ENCODE measurements around the gene CH25H. TPM values are rescaled to one million over a fixed set of nuclear protein-coding genes. Genes with fewer than 3 reads are reported as not detected.

CH25H gene
- total RNA-seq, 1 experiment from 2014 or later: 0.10 TPM

DNA sequence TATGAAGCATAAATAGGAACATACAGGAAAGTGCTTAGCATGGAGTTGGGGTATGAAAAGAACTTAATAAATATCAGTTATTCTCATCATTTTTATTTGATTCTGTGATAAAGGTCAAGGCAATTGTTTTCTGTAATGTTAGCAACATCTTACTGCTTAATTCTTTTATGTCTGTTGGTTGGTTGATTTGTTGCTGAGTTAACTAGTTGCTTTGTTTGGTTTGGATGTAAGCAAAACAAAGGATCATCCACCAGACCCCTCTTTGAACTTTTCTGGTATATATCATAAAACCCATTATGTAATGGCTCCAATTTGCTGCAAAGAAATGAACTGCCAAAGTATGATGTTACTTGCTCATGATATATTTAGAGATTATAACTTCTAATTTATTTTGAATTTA lies 44.5 kb downstream of the CH25H start:
- Histone ChIP-seq H3K4me1 (ENCODE audit: control insufficient read depth, insufficient read depth, low read length) (no peaks in the 10 kb centered on the region), H3K27ac (ENCODE audit: low read length) (no peak overlapping the region), H3K36me3 (ENCODE audit: control insufficient read depth, insufficient read depth, low read length) (no peaks in the 10 kb centered on the region; the same call in 1 of the 2 replicates), H3K9me3 (ENCODE audit: control insufficient read depth, insufficient read depth, low read depth, low read length) (no peaks in the 10 kb centered on the region), H3K4me3 (ENCODE audit: low read depth in 2 of 2, low read length in 2 of 2) (no peak overlapping the region), H3K27me3 (ENCODE audit: control insufficient read depth, insufficient read depth, low read length) (peaks cover 13% of the 10 kb centered on the region)
- intact Hi-C loops (cut with micrococcal nuclease; ENCODE audit: unreplicated experiment) (no loop called here), in situ Hi-C loops (cut with HindIII; ENCODE audit: low pct_unique_long_range_greater_than_20kb, low sequenced_read_pairs) (no loop called here)
- ATAC-seq (no peak), DNase-seq (ENCODE audit: low read depth, low spot score) (no peak)
- POLR2A ChIA-PET: no interaction called here
- TF ChIP-seq POLR2AphosphoS5 (IDR thresholded peaks at IDR 0.05; ENCODE audit: low read depth, low read length) (no peak), TCF7L2 (IDR thresholded peaks at IDR 0.05; ENCODE audit: low read depth, low read length) (no peak), SIN3A (IDR thresholded peaks at IDR 0.05; ENCODE audit: borderline replicate concordance, insufficient read depth, low read depth, low read length) (no peak)
- TF ChIP-seq, protein P1, sequence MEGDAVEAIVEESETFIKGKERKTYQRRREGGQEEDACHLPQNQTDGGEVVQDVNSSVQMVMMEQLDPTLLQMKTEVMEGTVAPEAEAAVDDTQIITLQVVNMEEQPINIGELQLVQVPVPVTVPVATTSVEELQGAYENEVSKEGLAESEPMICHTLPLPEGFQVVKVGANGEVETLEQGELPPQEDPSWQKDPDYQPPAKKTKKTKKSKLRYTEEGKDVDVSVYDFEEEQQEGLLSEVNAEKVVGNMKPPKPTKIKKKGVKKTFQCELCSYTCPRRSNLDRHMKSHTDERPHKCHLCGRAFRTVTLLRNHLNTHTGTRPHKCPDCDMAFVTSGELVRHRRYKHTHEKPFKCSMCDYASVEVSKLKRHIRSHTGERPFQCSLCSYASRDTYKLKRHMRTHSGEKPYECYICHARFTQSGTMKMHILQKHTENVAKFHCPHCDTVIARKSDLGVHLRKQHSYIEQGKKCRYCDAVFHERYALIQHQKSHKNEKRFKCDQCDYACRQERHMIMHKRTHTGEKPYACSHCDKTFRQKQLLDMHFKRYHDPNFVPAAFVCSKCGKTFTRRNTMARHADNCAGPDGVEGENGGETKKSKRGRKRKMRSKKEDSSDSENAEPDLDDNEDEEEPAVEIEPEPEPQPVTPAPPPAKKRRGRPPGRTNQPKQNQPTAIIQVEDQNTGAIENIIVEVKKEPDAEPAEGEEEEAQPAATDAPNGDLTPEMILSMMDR (IDR thresholded peaks at IDR 0.05): no peak
- TF ChIP-seq, protein P2, sequence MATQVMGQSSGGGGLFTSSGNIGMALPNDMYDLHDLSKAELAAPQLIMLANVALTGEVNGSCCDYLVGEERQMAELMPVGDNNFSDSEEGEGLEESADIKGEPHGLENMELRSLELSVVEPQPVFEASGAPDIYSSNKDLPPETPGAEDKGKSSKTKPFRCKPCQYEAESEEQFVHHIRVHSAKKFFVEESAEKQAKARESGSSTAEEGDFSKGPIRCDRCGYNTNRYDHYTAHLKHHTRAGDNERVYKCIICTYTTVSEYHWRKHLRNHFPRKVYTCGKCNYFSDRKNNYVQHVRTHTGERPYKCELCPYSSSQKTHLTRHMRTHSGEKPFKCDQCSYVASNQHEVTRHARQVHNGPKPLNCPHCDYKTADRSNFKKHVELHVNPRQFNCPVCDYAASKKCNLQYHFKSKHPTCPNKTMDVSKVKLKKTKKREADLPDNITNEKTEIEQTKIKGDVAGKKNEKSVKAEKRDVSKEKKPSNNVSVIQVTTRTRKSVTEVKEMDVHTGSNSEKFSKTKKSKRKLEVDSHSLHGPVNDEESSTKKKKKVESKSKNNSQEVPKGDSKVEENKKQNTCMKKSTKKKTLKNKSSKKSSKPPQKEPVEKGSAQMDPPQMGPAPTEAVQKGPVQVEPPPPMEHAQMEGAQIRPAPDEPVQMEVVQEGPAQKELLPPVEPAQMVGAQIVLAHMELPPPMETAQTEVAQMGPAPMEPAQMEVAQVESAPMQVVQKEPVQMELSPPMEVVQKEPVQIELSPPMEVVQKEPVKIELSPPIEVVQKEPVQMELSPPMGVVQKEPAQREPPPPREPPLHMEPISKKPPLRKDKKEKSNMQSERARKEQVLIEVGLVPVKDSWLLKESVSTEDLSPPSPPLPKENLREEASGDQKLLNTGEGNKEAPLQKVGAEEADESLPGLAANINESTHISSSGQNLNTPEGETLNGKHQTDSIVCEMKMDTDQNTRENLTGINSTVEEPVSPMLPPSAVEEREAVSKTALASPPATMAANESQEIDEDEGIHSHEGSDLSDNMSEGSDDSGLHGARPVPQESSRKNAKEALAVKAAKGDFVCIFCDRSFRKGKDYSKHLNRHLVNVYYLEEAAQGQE (IDR thresholded peaks at IDR 0.05; ENCODE audit: insufficient read depth in 1 of 2, low read depth in 2 of 2, low read length in 1 of 2): no peak
- BruUV-seq (replicated peaks): no TSS peak
- CTCF ChIA-PET: no interaction called here

DNA sequence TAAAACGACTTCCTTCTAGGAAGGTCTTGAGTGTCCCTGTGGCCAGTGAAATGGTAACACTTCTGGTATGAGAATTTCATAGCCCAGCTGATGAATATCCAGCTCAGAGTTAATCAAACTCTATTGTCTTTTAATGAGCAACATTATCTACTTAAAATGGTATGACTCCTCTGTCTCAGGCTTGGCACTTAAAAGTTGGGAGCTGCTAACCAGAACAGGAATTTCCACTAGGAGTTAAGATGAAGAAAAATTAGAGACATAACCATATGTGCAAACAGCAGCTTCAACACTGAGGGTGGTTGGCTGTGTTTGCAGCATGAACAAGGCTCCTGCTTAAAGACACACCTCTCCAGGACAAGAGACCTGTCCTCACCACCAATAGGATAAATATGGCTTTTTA lies 46.8 kb downstream of the CH25H start:
- no peak overlapping the region for H3K27ac ChIP-seq (ENCODE audit: low read length)
- H3K36me3 ChIP-seq (ENCODE audit: control insufficient read depth, insufficient read depth, low read length): no peaks in the 10 kb centered on the region; the same call in 1 of the 2 replicates
- ChIA-PET CTCF (no interaction called here), POLR2A (no interaction called here)
- H3K4me3 ChIP-seq (ENCODE audit: low read depth in 2 of 2, low read length in 2 of 2): no peak overlapping the region
- BruUV-seq (replicated peaks): no TSS peak
- in situ Hi-C loops (cut with HindIII; ENCODE audit: low pct_unique_long_range_greater_than_20kb, low sequenced_read_pairs) (no loop called here), intact Hi-C loops (cut with micrococcal nuclease; ENCODE audit: unreplicated experiment) (no loop called here)
- DNase-seq (ENCODE audit: low read depth, low spot score): no peak
- no peak for TF ChIP-seq POLR2AphosphoS5 (IDR thresholded peaks at IDR 0.05; ENCODE audit: low read depth, low read length)
- TF ChIP-seq, protein P2 (IDR thresholded peaks at IDR 0.05; ENCODE audit: insufficient read depth in 1 of 2, low read depth in 2 of 2, low read length in 1 of 2): no peak
- no peak for TF ChIP-seq TCF7L2 (IDR thresholded peaks at IDR 0.05; ENCODE audit: low read depth, low read length)
- no peak for TF ChIP-seq SIN3A (IDR thresholded peaks at IDR 0.05; ENCODE audit: borderline replicate concordance, insufficient read depth, low read depth, low read length)
- TF ChIP-seq, protein P1 (IDR thresholded peaks at IDR 0.05): no peak
- no peaks in the 10 kb centered on the region for H3K4me1 ChIP-seq (ENCODE audit: control insufficient read depth, insufficient read depth, low read length)
- no peaks in the 10 kb centered on the region for H3K9me3 ChIP-seq (ENCODE audit: control insufficient read depth, insufficient read depth, low read depth, low read length)
- no peak for ATAC-seq
- H3K27me3 ChIP-seq (ENCODE audit: control insufficient read depth, insufficient read depth, low read length): peaks cover 7% of the 10 kb centered on the region

All from Panc1 (cell line).